ENCODE measurements around the gene WNT3. TPM values are rescaled to one million over a fixed set of nuclear protein-coding genes. Genes with fewer than 3 reads are reported as not detected.

Gene WNT3
- total RNA-seq, 1 experiment from 2014 or later: 11.9 TPM

- H3K27ac ChIP-seq: no peak overlapping the region
- no peak for DNase-seq
- no peaks in the 10 kb centered on the region for H3K9me3 ChIP-seq (replicated peaks)
- no peaks in the 10 kb centered on the region for H3K4me1 ChIP-seq
- H3K36me3 ChIP-seq: no peaks in the 10 kb centered on the region
- peaks cover 6% of the 10 kb centered on the region; the same call in 1 of the 2 replicates for H3K27me3 ChIP-seq
- H3K4me3 ChIP-seq: no peak overlapping the region
Observed at GRCh38 chr17:46792071-46792470, 26.4 kb downstream of the WNT3 start.

DNA sequence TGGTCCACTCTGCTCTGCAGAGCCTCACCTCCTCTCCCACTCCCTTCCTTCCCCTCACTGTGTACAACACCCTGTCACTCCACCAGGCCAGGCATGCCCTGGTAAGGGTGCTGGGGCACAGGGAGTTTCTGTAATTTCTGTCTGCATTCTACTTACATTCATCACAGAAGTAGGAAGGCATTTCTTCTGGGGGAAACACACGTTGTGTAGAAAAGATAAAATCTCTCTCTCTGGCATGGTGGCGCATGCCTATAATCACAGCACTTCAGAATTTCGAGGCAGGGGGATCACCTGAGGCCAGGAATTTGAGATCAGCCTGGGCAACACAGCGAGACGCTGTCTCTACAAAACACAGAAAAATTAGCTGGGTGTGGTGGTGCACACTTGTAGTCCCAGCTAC, 27.0 kb downstream of the WNT3 start:
- Histone ChIP-seq H3K27ac (no peak overlapping the region), H3K4me3 (no peak overlapping the region), H3K36me3 (no peaks in the 10 kb centered on the region), H3K9me3 (replicated peaks) (no peaks in the 10 kb centered on the region), H3K27me3 (0 out of 2 replicates have a peak, but pooled peaks cover 6% of the 10 kb centered on the region), H3K4me1 (no peaks in the 10 kb centered on the region)
- no peak for DNase-seq

GRCh38 chr17:46790216-46790615, 28.3 kb downstream of the WNT3 start:
- no peak for DNase-seq
- no peaks in the 10 kb centered on the region for H3K36me3 ChIP-seq
- H3K4me3 ChIP-seq: no peak overlapping the region
- no peak overlapping the region for H3K27ac ChIP-seq
- H3K27me3 ChIP-seq: 0 out of 2 replicates have a peak, but pooled peaks cover 3% of the 10 kb centered on the region
- no peaks in the 10 kb centered on the region for H3K9me3 ChIP-seq (replicated peaks)
- no peaks in the 10 kb centered on the region for H3K4me1 ChIP-seq

DNA sequence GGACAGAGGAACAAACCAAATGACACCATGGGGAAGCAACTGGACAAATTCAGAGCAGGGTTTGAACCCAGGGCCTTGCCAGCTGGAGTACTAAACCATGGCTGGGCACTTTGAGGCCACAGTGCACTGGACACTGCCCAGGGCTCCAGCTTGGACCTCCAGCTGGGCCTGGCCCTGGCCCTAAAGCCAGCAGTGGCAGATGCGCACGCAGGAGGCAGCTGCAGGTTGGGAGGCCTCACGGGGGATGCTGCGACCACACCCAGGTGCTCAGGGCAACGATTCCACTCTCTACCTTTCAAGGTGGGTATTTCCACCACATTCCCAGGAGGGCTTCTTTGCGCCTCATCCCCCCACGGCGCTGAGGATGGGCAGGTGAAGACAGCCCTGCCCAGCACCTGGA, 28.9 kb downstream of the WNT3 start:
- 0 out of 2 replicates have a peak, but pooled peaks cover 3% of the 10 kb centered on the region for H3K27me3 ChIP-seq
- H3K4me3 ChIP-seq: no peak overlapping the region
- H3K36me3 ChIP-seq: no peaks in the 10 kb centered on the region
- H3K9me3 ChIP-seq (replicated peaks): no peaks in the 10 kb centered on the region
- DNase-seq: no peak
- H3K27ac ChIP-seq: no peak overlapping the region
- H3K4me1 ChIP-seq: no peaks in the 10 kb centered on the region

DNA sequence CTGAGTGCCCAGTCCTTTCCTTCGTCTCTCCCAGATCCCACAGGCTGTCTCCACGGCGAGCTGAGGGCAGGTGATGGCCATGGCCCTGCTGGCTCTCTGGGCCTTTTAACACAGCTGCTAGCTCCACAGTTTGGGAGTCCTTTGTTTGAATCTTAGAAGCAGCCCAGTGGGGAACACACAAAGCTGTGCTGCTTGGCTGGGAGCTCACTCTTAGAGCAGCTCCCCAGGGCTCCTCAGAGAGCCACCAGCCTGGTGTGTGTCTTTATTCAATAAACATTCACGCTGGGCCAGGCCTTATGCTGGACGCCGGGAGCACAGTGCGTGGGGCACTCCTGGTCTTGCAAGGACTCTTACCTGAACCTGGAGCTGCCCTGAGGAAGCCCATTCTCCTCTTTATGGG, 29.7 kb downstream of the WNT3 start:
- no peak for DNase-seq
- Histone ChIP-seq H3K4me1 (no peaks in the 10 kb centered on the region), H3K27me3 (0 out of 2 replicates have a peak, but pooled peaks cover 3% of the 10 kb centered on the region), H3K27ac (no peak overlapping the region), H3K9me3 (replicated peaks) (no peaks in the 10 kb centered on the region), H3K4me3 (no peak overlapping the region), H3K36me3 (no peaks in the 10 kb centered on the region)

DNA sequence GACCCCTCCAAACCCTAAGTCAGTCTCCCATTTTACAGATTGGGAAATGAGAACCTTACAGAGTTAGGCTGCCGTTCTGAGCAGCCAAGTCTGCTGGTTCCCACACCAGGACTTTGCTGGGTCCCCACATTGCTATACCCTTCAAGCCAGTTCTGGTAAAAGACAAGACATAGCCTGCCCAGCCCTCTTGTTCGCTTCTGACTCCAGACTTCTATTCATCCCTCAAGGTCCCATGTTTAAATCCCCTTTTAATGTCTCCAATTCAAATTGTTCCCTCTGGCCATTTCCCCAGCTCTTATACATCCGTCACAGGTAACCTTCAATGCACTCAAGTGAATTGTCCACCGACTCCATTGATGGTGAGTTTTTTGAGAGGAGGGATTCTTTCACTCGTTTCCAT, 30.2 kb downstream of the WNT3 start:
- Histone ChIP-seq H3K4me1 (no peaks in the 10 kb centered on the region), H3K4me3 (no peak overlapping the region)
- DNase-seq: no peak

GRCh38 chr17:46787478-46787877, 31.0 kb downstream of the WNT3 start:
- no peak for DNase-seq
- 0 out of 2 replicates have a peak, but pooled peaks cover under 1% of the 10 kb centered on the region for H3K27me3 ChIP-seq
- no peaks in the 10 kb centered on the region for H3K4me1 ChIP-seq
- no peaks in the 10 kb centered on the region for H3K36me3 ChIP-seq
- no peak overlapping the region for H3K27ac ChIP-seq
- no peaks in the 10 kb centered on the region for H3K9me3 ChIP-seq (replicated peaks)
- H3K4me3 ChIP-seq: no peak overlapping the region

More for the DNA sequence above, 30.2 kb downstream of the WNT3 start:
- Histone ChIP-seq H3K27ac (no peak overlapping the region), H3K9me3 (replicated peaks) (no peaks in the 10 kb centered on the region), H3K27me3 (0 out of 2 replicates have a peak, but pooled peaks cover 3% of the 10 kb centered on the region), H3K36me3 (no peaks in the 10 kb centered on the region)

- DNase-seq: no peak
- no peaks in the 10 kb centered on the region for H3K36me3 ChIP-seq
- H3K4me3 ChIP-seq: no peak overlapping the region
- no peak overlapping the region for H3K27ac ChIP-seq
- H3K4me1 ChIP-seq: no peaks in the 10 kb centered on the region
- no peaks in the 10 kb centered on the region for H3K27me3 ChIP-seq
- no peaks in the 10 kb centered on the region for H3K9me3 ChIP-seq (replicated peaks)
Observed at GRCh38 chr17:46785696-46786095, 32.8 kb downstream of the WNT3 start.

DNA sequence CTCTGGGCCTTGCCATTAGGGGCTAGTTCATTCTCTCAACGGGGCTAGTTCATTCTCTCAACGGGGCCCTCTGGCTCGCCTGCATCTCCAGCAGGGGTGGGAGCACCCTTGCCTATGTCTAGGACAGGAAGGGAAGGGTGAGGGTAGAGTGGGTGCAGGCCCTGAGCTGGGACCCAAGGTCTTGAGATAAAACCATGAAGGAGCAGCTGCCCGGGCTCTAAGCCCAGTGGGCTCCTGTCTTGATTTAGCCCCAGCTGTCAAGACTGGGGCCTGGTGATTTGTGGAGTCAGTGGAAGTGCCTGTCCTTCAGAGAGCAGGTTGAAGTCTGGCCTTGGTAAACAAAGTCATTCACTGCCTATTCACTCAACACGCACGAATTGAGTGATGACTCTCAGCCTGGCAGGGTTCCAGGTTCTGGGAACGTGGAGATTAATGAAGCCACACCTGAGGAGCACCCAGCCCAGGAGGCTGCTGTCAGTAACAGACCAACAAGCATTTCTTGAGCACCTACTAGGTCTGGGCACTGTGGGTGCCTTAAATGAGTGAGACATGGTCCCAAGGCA, 35.4 kb downstream of the WNT3 start:
- no peaks in the 10 kb centered on the region; the same call in 1 of the 2 replicates for H3K27me3 ChIP-seq
- DNase-seq: no peak
- no peaks in the 10 kb centered on the region for H3K4me1 ChIP-seq
- no peak overlapping the region for H3K27ac ChIP-seq
- no peaks in the 10 kb centered on the region for H3K9me3 ChIP-seq (replicated peaks)
- no peaks in the 10 kb centered on the region for H3K36me3 ChIP-seq
- no peak overlapping the region for H3K4me3 ChIP-seq

DNA sequence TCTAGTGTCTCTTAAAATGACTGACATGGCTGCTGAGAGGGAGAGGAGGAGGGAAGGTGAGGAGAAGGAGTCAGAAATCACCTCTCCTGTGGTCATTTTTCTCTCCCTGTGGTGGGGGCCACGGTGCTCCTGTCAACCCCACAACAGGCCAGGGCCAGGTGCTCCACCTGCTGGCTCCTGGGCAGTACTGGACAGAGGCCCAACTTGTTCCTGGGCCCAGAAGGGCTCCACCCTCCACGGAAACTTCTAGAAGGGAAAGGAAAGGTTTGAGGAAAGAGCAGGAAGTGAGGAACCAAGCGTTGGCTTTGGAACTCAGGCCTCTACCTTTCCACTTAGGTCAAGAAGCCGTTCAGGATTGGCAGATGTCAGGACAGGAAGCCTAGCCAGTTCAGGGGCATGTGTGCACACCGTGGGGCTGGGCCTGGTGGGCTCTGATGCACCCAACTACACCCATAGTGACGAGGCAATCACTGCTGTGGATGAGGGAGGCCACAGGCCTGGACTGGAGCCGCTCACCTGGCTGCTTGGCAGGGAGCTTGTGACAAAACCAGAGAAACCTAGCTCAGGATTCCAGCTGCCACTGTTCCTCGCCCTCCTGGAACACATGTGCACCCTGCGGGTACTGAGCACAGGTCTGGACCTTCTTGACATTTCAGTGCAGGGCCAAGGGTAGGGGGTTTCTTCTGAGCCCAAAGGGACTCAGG, 36.1 kb downstream of the WNT3 start:
- Histone ChIP-seq H3K27me3 (no peaks in the 10 kb centered on the region; the same call in 1 of the 2 replicates), H3K36me3 (no peaks in the 10 kb centered on the region), H3K4me3 (no peak overlapping the region), H3K9me3 (replicated peaks) (no peaks in the 10 kb centered on the region), H3K4me1 (no peaks in the 10 kb centered on the region), H3K27ac (no peak overlapping the region)
- DNase-seq: peak; percentile 43 to 53

DNA sequence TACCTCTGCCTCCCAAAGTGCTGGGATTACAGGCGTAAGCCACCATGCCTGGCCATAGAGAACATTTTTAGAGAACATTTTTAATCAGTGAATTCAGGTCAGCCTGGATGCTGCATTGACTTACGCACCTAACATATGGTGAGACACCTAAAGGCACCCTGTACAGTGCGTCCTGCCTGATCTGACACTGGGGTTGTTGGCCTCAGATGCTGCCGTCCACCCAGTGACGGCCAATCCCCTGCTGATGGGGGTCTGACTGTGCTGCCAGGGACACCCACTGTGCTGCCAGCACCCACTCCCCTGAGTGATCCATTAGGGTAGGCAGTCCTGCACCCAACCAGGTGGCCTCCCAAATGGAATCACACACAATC, 38.5 kb downstream of the WNT3 start:
- Histone ChIP-seq H3K4me1 (no peaks in the 10 kb centered on the region), H3K36me3 (no peaks in the 10 kb centered on the region), H3K4me3 (no peak overlapping the region), H3K27me3 (no peaks in the 10 kb centered on the region; the same call in 1 of the 2 replicates), H3K9me3 (replicated peaks) (no peaks in the 10 kb centered on the region), H3K27ac (no peak overlapping the region)
- no peak for DNase-seq

DNA sequence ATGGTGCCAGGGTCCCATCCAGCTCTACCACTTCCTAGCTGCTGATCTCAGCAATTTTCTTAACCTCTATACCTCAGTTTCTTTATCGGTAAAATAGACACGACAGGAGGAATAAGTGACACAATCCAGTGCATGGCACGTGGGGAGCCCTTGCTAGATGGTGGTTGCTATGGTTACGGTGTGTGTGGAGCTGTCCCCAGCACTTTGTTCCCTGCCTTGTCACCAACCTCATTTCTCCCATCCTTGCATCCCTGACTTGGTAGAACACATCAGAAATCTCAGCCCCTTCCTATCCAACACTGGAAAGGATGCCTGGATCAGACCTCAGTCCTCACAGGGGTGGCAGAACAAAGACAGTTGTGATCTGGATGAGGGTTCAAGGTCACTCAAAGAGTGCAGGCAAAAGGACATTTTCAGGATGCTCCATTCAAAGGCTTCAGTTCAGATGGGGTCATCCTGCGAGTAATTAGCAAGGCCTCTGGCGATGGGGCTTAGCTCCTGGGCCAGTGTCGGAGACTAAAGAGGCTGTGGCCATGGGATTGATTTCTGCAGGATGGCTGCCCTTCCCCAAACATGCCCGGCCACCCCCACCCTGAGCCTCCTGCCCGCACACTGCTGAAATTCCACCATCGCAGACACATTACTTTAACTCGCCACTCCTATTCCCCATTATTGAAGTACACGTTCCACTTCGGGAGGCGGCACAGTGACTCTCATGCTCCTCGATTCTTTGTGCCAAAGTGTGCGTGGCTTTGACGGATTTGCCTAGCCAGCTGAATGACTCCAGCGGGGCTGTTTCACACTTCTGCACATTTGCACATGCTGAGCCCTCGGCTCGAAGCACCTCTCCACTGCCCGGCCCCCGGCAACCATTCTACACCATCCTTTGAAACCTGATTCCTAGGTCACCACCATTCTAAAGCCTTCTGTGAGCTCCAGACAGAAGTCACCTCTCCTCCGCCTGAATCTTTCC, 40.3 kb downstream of the WNT3 start:
- H3K27ac ChIP-seq: no peak overlapping the region
- no peaks in the 10 kb centered on the region for H3K36me3 ChIP-seq
- peak in 1 of 2 experiments; percentile 50 for DNase-seq
- H3K9me3 ChIP-seq (replicated peaks): no peaks in the 10 kb centered on the region
- H3K4me1 ChIP-seq: no peaks in the 10 kb centered on the region
- no peaks in the 10 kb centered on the region; the same call in 1 of the 2 replicates for H3K27me3 ChIP-seq
- H3K4me3 ChIP-seq: no peak overlapping the region

DNA sequence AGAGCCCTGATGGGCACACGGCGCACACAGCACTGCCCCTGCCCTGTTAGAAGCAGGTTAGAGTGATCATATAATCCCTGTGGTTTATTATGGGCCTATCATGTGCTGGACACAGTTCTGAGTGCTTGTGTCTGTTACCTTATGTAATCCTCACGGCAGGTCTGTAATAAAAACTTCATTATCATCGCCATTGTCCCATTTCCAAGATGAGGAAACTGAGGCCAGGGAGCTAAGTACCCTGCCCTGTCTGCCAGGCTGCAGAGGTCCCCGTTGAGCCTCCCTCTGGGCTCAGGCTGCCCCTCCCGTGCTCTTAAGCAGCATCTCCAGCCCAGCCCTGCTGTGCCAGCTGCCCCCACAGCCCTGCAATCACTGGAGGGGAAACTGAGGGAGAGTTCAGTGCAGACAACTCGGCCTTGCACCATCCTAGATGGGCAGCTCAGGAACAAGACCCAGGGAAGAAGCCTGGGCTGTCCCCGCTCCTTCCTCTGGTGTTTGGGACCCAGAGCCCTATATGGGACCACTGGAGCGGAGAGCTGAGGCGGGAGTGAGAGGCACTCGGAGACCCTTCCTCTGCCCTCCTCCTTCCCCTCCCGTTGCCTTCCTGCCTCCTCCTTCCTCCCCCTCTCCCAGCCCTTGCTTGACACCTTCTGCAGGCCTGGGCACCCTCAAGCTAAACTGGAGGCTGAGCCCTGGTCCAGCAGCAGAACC, 42.0 kb downstream of the WNT3 start:
- Histone ChIP-seq H3K9me3 (replicated peaks) (no peaks in the 10 kb centered on the region), H3K4me1 (no peaks in the 10 kb centered on the region), H3K27me3 (no peaks in the 10 kb centered on the region; the same call in 1 of the 2 replicates), H3K27ac (no peak overlapping the region), H3K36me3 (no peaks in the 10 kb centered on the region), H3K4me3 (no peak overlapping the region)
- DNase-seq: no peak

GRCh38 chr17:46774108-46774737, 44.3 kb downstream of the WNT3 start:
- Histone ChIP-seq H3K36me3 (no peaks in the 10 kb centered on the region), H3K27me3 (no peaks in the 10 kb centered on the region; the same call in 1 of the 2 replicates), H3K27ac (no peak overlapping the region), H3K4me1 (0 out of 2 replicates have a peak, but pooled peaks cover 3% of the 10 kb centered on the region), H3K4me3 (no peak overlapping the region), H3K9me3 (replicated peaks) (no peaks in the 10 kb centered on the region)
- no peak for DNase-seq
